Myometrial cell (primary cell): ENCODE measurements around the gene PLCL1. TPM values are rescaled to one million over a fixed set of nuclear protein-coding genes. Genes with fewer than 3 reads are reported as not detected.

Experiments used
- total RNA-seq: library from RNA; depleted of rRNA; stranded (reverse); fragments of >200 nt; gene quantifications from 2 replicates; pipeline ENCODE4 v1.2.3, GENCODE V29; 2015

Gene PLCL1
- 0.35 and 0.58 TPM in 2 replicates for total RNA-seq

DNA sequence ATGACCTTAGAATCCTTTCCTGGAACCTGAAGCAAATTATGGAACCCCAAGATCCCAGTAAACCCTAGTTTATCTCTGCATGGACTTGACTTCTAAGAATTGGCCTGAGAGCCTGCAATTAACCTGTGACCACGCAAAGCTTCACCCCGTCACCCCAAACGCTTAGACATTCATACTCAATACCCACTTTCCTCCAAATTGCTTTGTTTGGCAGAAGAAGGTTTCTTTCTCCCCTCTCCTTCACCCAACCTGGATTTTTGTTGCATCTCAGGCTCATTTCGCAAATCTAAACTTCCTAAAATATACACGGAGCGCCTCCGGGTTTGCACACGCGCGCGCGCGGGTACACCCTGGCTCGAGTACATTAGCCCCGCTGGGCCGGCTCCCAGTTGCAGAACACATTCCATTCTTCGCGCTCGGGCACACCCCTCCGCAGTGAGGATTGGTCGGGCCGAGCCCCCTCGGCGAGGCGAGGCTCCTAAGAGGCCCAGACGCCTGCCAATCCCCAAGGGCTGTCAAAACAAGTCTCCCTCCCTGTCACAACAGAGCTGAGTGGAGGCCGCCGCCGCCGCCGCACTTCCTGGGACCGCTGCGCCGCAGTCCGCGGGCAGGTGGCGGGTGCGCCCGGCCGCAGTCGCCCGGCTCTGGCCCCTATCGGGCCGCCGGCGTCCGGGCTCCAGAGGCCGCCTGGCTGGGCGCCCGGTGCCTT lies at the start of gene PLCL1:
PLCL1 (plus strand) TSS at position 545 of the 709 bp plus-strand sequence.

DNA sequence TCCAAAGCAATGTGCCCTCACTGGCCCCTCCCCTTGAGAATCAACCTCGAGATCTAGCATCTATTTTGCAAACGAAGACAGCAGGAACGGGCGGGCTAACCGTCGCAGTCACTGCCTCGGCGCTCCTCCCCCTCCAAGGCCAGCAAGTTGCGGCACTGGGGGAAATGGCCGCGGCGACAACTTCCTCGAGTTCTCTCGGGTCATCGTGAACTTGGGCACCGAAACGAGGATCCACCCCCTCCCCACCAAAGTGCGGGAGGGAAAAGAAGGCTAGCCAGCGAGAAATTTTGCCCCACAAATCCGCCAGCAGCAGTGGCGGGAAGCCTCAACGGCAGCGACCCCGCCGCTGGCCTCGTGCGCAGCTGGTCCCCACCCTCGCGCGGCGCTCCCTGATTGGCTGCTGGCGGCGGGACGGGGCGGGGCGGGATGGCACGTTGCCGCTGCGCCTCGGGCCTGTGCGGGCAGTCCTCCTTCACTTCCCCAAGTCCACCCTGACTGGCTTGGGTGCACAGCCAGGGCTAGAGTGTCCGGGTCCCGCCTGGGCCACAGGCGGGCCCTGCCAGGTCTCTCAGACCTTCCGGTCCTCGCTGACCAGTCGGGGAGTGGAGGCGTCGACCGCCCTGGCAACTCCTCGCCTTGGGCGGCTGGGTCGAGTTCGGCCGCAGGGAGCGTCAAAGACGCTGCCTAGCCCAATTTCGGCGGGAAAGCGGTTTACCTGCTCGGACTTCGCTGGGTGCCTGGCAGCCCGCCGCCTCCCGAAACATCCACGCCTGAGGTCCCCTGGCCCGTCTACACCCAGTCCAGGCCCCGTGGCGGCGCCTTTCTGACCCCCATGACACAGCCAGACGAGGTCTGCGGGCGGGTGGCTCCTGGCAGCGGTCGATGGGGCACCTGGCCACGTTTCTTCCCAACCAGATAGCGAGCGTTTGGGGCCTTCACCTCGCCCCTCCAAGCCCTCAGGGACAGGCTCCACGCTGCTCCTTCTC lies 19.1 kb upstream of the PLCL1 start, which contains the start of gene BOLL:
BOLL (minus strand) TSS at position 364 of the 986 bp plus-strand sequence. CDS start 3,469 bp downstream, outside the sequence.

Other genes starting within 250 kb of the PLCL1 start
- 0.29 and 1.9 TPM in 2 replicates for gene RFTN2, start 129.0 kb upstream of the PLCL1 start, total RNA-seq
- 1.9 and 3.7 TPM in 2 replicates for gene MARS2, start 99.2 kb upstream of the PLCL1 start, total RNA-seq
- not detected in 2 replicates for gene BOLL, start 19.3 kb upstream of the PLCL1 start, total RNA-seq